Prostate gland (tissue), 2 donors: ENCODE data around the gene CRACR2A.

Source experiments
- CTCF ChIP-seq, 4 experiments: fragments of 200-600 bp in 2 of 4; fragments of 450-650 bp in 2 of 4; sonication (generic) in 2 of 4; IDR thresholded peaks; 1 replicate in 3 of 4; 2 replicates in 1 of 4; pipeline ENCODE4 v1.5.1; 2016 to 2019; ENCODE audit warnings: antibody characterized with exemption in 4 of 4, mild to moderate bottlenecking in 2 of 4, moderate library complexity in 2 of 4
- POLR2A ChIP-seq: fragments of 450-650 bp; IDR thresholded peaks from one replicate; pipeline ENCODE4 v1.6.1; 2016; ENCODE audit warnings: antibody characterized with exemption, mild to moderate bottlenecking
- POLR2AphosphoS5 ChIP-seq: sonication (generic); formaldehyde crosslinking; IDR thresholded peaks from one replicate; pipeline ENCODE4 v1.6.1; 2017; ENCODE audit warnings: antibody characterized with exemption

GRCh38 chr12:3593906-3594483, 158.9 kb downstream of the CRACR2A start:
- TF ChIP-seq CTCF (IDR thresholded peaks at IDR 0.05) (no peak), POLR2A (no peak), POLR2AphosphoS5 (no peak)
